Transverse colon (tissue), 4 donors: ENCODE measurements around the gene IPO8. TPM values are rescaled to one million over a fixed set of nuclear protein-coding genes. Genes with fewer than 3 reads are reported as not detected.
"Not testable (repeated sequence)": the region's sequence is repeated elsewhere in the genome, so short reads cannot be mapped to it uniquely, and the experiment has no call there.

Experiments used
- DNase-seq: peaks from one replicate; pipeline ENCODE4 v3.0.0-alpha.2; 2019
- H3K27ac ChIP-seq, 4 donors: fragments of 200-600 bp; sonication (generic); 2 replicates each; pipeline ENCODE4 v1.5.1; 2016 to 2018; ENCODE audit warnings: inconsistent platforms in 4 of 4
- H3K27me3 ChIP-seq: fragments of 200-600 bp; sonication (generic); 2 replicates; pipeline ENCODE4 v1.5.1; 2017; ENCODE audit warnings: inconsistent platforms
- H3K36me3 ChIP-seq, 4 donors: fragments of 200-600 bp; sonication (generic); 2 replicates each; pipeline ENCODE4 v1.5.1; 2017 to 2019; ENCODE audit warnings: inconsistent platforms in 4 of 4
- H3K4me1 ChIP-seq, 4 donors: fragments of 200-600 bp; sonication (generic); 2 replicates each; pipeline ENCODE4 v1.5.1; 2017 to 2020; ENCODE audit warnings: inconsistent platforms in 4 of 4
- H3K4me3 ChIP-seq, 4 donors: fragments of 200-600 bp; sonication (generic); 1 replicate in 1 of 4; 2 replicates in 3 of 4; pipeline versions ENCODE4 v1.5.1 to v1.6.1; 2017 to 2019; ENCODE audit warnings: inconsistent platforms in 4 of 4
- H3K9me3 ChIP-seq, 2 donors: fragments of 200-600 bp; sonication (generic); 2 replicates each; pipeline ENCODE4 v1.5.1; 2017 to 2019; ENCODE audit warnings: inconsistent platforms in 2 of 2
- EP300 ChIP-seq: sonication (generic); formaldehyde crosslinking; IDR thresholded peaks from one replicate; pipeline ENCODE4 v1.6.1; 2017; ENCODE audit warnings: antibody characterized with exemption, low read depth
- POLR2A ChIP-seq: fragments of 450-650 bp; IDR thresholded peaks from one replicate; pipeline ENCODE4 v1.6.1; 2016; ENCODE audit warnings: antibody characterized with exemption, mild to moderate bottlenecking, moderate library complexity
- POLR2AphosphoS5 ChIP-seq, 3 donors: sonication (generic); formaldehyde crosslinking; IDR thresholded peaks; one replicate each; pipeline ENCODE4 v1.6.1; 2016; ENCODE audit warnings: antibody characterized with exemption in 3 of 3
- WGBS, 2 donors: methylation state at CpG; one replicate each; pipeline ENCODE4 v1.1.5; 2018; ENCODE audit warnings: low coverage in 1 of 2; 5-methylcytosine and 5-hydroxymethylcytosine counted together
- in situ Hi-C, 4 donors: fragments of 200-750 bp; cut with MboI; loops; one replicate each; pipeline versions ENCODE4 v1.15.0 to v1.15.1; 2017; ENCODE audit warnings: low sequenced_read_pairs in 3 of 4, low pct_ligation_motif_present in 1 of 4, low pct_unique_long_range_greater_than_20kb in 1 of 4
- intact Hi-C: fragments of 100-400 bp; cut with DNase I; formaldehyde crosslinking; loops from one replicate; pipeline ENCODE4 v1.15.1; 2023; ENCODE audit warnings: low total_unique reads
- total RNA-seq, 4 donors: library from RNA; depleted of rRNA; stranded (reverse); fragments of >200 nt; gene quantifications; one replicate each; pipeline ENCODE4 v1.1.0, GENCODE V29; 2016
- TF ChIP-seq, protein P1 (sequence below), 5 experiments: fragments of 200-600 bp in 3 of 5; fragments of 450-650 bp in 2 of 5; sonication (generic) in 3 of 5; IDR thresholded peaks; 1 replicate in 2 of 5; 2 replicates in 3 of 5; pipeline ENCODE4 v1.5.1; 2016 to 2017; ENCODE audit warnings: antibody characterized with exemption in 5 of 5, inconsistent platforms in 3 of 5, mild to moderate bottlenecking in 2 of 5, moderate library complexity in 1 of 5

Gene IPO8
- total RNA-seq, 4 donors from 2014 or later = 35.2 to 73.9 (median 62.6) TPM

- in situ Hi-C loops (no loop called here), intact Hi-C loops (no loop called here)
- Histone ChIP-seq H3K9me3 (no peaks in the 10 kb centered on the region), H3K4me1 (no peaks in the 10 kb centered on the region), H3K36me3 (no peaks in the 10 kb centered on the region), H3K27me3 (no peaks in the 10 kb centered on the region), H3K27ac (no peak overlapping the region), H3K4me3 (no peak overlapping the region)
- DNase-seq = no peak
- WGBS, 2 donors = 79 to 83% methylated on average over 5 of the region's 5 CpGs
- no peak for TF ChIP-seq POLR2AphosphoS5 (IDR thresholded peaks at IDR 0.05)
- no peak for TF ChIP-seq EP300
- TF ChIP-seq, protein P1, sequence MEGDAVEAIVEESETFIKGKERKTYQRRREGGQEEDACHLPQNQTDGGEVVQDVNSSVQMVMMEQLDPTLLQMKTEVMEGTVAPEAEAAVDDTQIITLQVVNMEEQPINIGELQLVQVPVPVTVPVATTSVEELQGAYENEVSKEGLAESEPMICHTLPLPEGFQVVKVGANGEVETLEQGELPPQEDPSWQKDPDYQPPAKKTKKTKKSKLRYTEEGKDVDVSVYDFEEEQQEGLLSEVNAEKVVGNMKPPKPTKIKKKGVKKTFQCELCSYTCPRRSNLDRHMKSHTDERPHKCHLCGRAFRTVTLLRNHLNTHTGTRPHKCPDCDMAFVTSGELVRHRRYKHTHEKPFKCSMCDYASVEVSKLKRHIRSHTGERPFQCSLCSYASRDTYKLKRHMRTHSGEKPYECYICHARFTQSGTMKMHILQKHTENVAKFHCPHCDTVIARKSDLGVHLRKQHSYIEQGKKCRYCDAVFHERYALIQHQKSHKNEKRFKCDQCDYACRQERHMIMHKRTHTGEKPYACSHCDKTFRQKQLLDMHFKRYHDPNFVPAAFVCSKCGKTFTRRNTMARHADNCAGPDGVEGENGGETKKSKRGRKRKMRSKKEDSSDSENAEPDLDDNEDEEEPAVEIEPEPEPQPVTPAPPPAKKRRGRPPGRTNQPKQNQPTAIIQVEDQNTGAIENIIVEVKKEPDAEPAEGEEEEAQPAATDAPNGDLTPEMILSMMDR (IDR thresholded peaks at IDR 0.05) = no peak
- no peak for TF ChIP-seq POLR2A
Observed at GRCh38 chr12:30595742-30596141, 99.9 kb downstream of the IPO8 start.

DNA sequence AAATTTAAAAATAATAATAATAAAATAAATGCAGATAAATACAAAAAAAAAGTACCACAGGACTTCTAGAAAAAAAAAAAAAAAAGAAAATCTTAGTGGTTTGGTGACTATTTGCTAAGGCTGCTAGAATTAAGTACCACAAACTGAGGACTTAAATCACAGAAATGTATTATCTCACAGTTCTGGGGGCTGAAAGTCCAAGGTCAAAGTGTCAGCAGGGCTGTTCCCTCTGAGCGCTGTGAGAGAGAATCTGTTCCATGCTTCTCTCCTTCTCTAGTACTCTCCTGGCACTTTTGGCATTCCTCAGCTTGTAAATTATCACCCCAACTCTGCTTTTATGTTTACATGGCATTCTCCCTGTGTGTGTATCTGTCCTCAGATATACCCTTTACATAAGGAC lies 101.2 kb downstream of the IPO8 start:
- no peak for DNase-seq
- in situ Hi-C loops = no loop called here
- WGBS, 2 donors = 91 to 100% methylated on average over 1 of the region's 1 CpG

GRCh38 chr12:30588572-30588971 lies 107.1 kb downstream of the IPO8 start:
- 84% methylated on average over 13 of the region's 13 CpGs; no CpG with 5 or more reads in 1 of the 2 donors for WGBS, 2 donors
- intact Hi-C loops, H3K9me3 ChIP-seq, H3K27ac ChIP-seq, in situ Hi-C loops, H3K4me3 ChIP-seq, DNase-seq, H3K27me3 ChIP-seq, H3K4me1 ChIP-seq, H3K36me3 ChIP-seq: not testable (repeated sequence)

More for the DNA sequence above, 101.2 kb downstream of the IPO8 start:
- TF ChIP-seq, protein P1 (IDR thresholded peaks at IDR 0.05) = no peak
- TF ChIP-seq POLR2AphosphoS5 (IDR thresholded peaks at IDR 0.05) (no peak), EP300 (no peak), POLR2A (no peak)
- intact Hi-C loops = no loop called here
- Histone ChIP-seq H3K9me3 (no peaks in the 10 kb centered on the region), H3K27ac (no peak overlapping the region), H3K27me3 (no peaks in the 10 kb centered on the region), H3K4me3 (no peak overlapping the region), H3K4me1 (no peaks in the 10 kb centered on the region), H3K36me3 (no peaks in the 10 kb centered on the region)

DNA sequence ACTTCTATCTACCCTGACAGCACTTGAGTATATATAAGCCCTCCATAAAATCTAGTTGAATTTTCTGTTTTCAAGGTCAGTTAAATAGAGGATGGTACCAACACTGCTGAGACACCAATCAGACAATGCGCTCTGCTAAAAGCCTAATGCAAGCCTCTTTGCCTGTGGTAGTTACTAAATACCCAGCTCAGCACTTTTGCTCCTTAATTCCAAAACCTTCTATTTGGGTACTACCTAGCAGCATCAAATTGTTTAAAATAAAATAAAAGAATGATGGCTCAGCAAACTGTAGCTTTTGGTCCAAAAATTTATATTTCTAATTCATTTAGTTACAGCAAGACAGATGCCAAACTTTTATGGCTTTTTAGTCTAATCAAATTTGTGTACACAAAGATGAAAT lies 107.9 kb downstream of the IPO8 start:
- intact Hi-C loops (no loop called here), in situ Hi-C loops (no loop called here)
- H3K9me3 ChIP-seq = no peaks in the 10 kb centered on the region
- WGBS, 2 donors = 100% methylated on average over 1 of the region's 1 CpG
- no peaks in the 10 kb centered on the region for H3K4me1 ChIP-seq
- no peaks in the 10 kb centered on the region for H3K36me3 ChIP-seq
- H3K4me3 ChIP-seq = no peak overlapping the region
- no peak for DNase-seq
- TF ChIP-seq EP300 (no peak), POLR2A (no peak), POLR2AphosphoS5 (IDR thresholded peaks at IDR 0.05) (no peak)
- TF ChIP-seq, protein P1 (IDR thresholded peaks at IDR 0.05) = no peak
- H3K27ac ChIP-seq = no peak overlapping the region
- H3K27me3 ChIP-seq = no peaks in the 10 kb centered on the region

- Histone ChIP-seq H3K27me3 (no peaks in the 10 kb centered on the region), H3K4me3 (no peak overlapping the region), H3K9me3 (no peaks in the 10 kb centered on the region), H3K36me3 (no peaks in the 10 kb centered on the region), H3K4me1 (no peaks in the 10 kb centered on the region), H3K27ac (no peak overlapping the region)
- intact Hi-C loops (no loop called here), in situ Hi-C loops (no loop called here)
- 76 to 100% methylated on average over 1 to 2 of the region's 2 CpGs for WGBS, 2 donors
- DNase-seq = no peak
- TF ChIP-seq, protein P1 (IDR thresholded peaks at IDR 0.05) = no peak
Observed at GRCh38 chr12:30585877-30586276, 109.8 kb downstream of the IPO8 start.
